Neural cell (in vitro differentiated cells): ENCODE data around the gene C1RL. TPM values are rescaled to one million over a fixed set of nuclear protein-coding genes. Genes with fewer than 3 reads are reported as not detected.
"Not testable (repeated sequence)": the region's sequence is repeated elsewhere in the genome, so short reads cannot be mapped to it uniquely, and the experiment has no call there.

ENCODE experiments used
- H2AFZ ChIP-seq: fragments of 200-600, 300-800 bp; sonication (generic), shearing (Covaris generic); 2 replicates; pipeline ENCODE4 v1.6.0; 2014; ENCODE audit warnings: low read depth, mild to moderate bottlenecking, antibody characterized with exemption, low read length, moderate library complexity
- H3F3A ChIP-seq: fragments of 200-600 bp; shearing (Covaris generic); 2 replicates; pipeline ENCODE4 v1.6.1; 2016; ENCODE audit warnings: mild to moderate bottlenecking, moderate library complexity, mixed read lengths, antibody characterized with exemption, low read length; ENCODE audit not compliant: insufficient read depth, poor library complexity, severe bottlenecking
- H3K27ac ChIP-seq: fragments of 200-600, 300-800 bp; sonication (generic), shearing (Covaris generic); 2 replicates; pipeline ENCODE4 v1.5.1; 2014; ENCODE audit warnings: mild to moderate bottlenecking, low read length, moderate library complexity
- H3K27me3 ChIP-seq: fragments of 300-800, 200-600 bp; sonication (generic), shearing (Covaris generic); 2 replicates; pipeline ENCODE4 v1.6.0; 2014; ENCODE audit warnings: mild to moderate bottlenecking, low read depth, low read length, moderate library complexity; ENCODE audit not compliant: insufficient read depth
- H3K36me3 ChIP-seq: fragments of 300-800, 200-600 bp; sonication (generic), shearing (Covaris generic); 2 replicates; pipeline ENCODE4 v1.5.1; 2014; ENCODE audit warnings: mild to moderate bottlenecking, antibody characterized with exemption, low read length, moderate library complexity; ENCODE audit not compliant: insufficient read depth
- H3K4me2 ChIP-seq: fragments of 300-800, 200-600 bp; sonication (generic), shearing (Covaris generic); 2 replicates; pipeline ENCODE4 v1.6.0; 2014; ENCODE audit warnings: mild to moderate bottlenecking, low read length
- H3K4me3 ChIP-seq: fragments of 300-800, 200-600 bp; sonication (generic), shearing (Covaris generic); 2 replicates; pipeline ENCODE4 v1.5.1; 2014; ENCODE audit warnings: mild to moderate bottlenecking, low read length, moderate library complexity
- H3K79me2 ChIP-seq: fragments of 200-600 bp; shearing (Covaris generic); replicated peaks from 2 replicates; pipeline ENCODE4 v1.6.0; 2014; ENCODE audit warnings: mild to moderate bottlenecking, low read length, moderate library complexity; ENCODE audit not compliant: insufficient read depth
- H3K9ac ChIP-seq: fragments of 300-800, 200-600 bp; sonication (generic), shearing (Covaris generic); 2 replicates; pipeline ENCODE4 v1.6.1; 2016; ENCODE audit warnings: mild to moderate bottlenecking, low read length, mixed read lengths
- H3K9me2 ChIP-seq: fragments of 200-600 bp; shearing (Covaris generic); 2 replicates; pipeline ENCODE4 v1.6.1; 2016; ENCODE audit warnings: mild to moderate bottlenecking, low read length, mixed read lengths; ENCODE audit not compliant: insufficient read depth
- H3K9me3 ChIP-seq: fragments of 200-600, 300-800 bp; sonication (generic), shearing (Covaris generic); 2 replicates; pipeline ENCODE4 v1.6.1; 2016; ENCODE audit warnings: mild to moderate bottlenecking, mixed run types, low read length, moderate library complexity, mixed read lengths
- H4K20me1 ChIP-seq: fragments of 200-600 bp; shearing (Covaris generic); 2 replicates; pipeline ENCODE4 v1.6.1; 2016; ENCODE audit warnings: mild to moderate bottlenecking, mixed run types; ENCODE audit not compliant: insufficient read depth
- EZH2 ChIP-seq: fragments of 200-600, 300-800 bp; shearing (Covaris generic), sonication (generic); IDR thresholded peaks from 2 replicates; pipeline ENCODE4 v1.6.1; 2014; ENCODE audit warnings: antibody characterized with exemption, low read length, borderline replicate concordance, mild to moderate bottlenecking; ENCODE audit not compliant: insufficient read depth, poor library complexity, severe bottlenecking
- MXI1 ChIP-seq: fragments of 450-650 bp; conservative IDR thresholded peaks from 2 replicates; pipeline ENCODE4 v1.6.1; 2014; ENCODE audit warnings: antibody characterized with exemption, mild to moderate bottlenecking; ENCODE audit not compliant: poor library complexity, severe bottlenecking
- RAD21 ChIP-seq: fragments of 450-650 bp; conservative IDR thresholded peaks from 2 replicates; pipeline ENCODE4 v1.6.1; 2014; ENCODE audit warnings: antibody characterized with exemption, mild to moderate bottlenecking, moderate library complexity
- TAF1 ChIP-seq: IDR thresholded peaks from 2 replicates; pipeline ENCODE4 v1.6.1; 2012; ENCODE audit warnings: low read depth
- polyA plus RNA-seq: library from polyadenylated mRNA; depleted of rRNA; stranded (reverse); fragments of >200 nt; gene quantifications from 2 replicates; pipeline ENCODE4 v1.2.3, GENCODE V29; 2014
- TF ChIP-seq, protein P1 (sequence below): fragments of 450-650 bp; IDR thresholded peaks from 2 replicates; pipeline ENCODE4 v1.5.1; 2014; ENCODE audit warnings: antibody characterized with exemption, mild to moderate bottlenecking, moderate library complexity; ENCODE audit not compliant: poor library complexity, severe bottlenecking
- TF ChIP-seq, protein P2 (sequence below): IDR thresholded peaks from 2 replicates; pipeline ENCODE4 v1.6.1; 2012; ENCODE audit warnings: borderline replicate concordance

The C1RL gene
- polyA plus RNA-seq, 1 donor from 2014 or later, result 2.8 TPM

DNA sequence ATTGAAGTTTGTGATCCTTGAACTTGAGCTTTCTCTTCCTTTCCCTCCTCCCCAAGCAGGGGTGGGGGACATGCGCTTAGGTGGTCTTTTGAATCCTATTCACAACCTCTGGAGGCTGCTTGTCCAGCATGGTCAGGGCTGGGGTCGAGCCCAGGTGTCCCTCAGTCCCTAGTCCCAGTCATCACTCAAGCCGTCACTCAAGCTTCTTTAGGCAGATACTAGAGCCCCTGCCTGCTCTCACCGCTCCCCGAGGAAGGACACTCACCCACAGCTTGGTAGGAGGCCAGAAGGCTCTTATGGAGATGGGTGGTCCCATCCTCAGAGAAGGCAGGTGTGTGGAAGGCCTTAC is 532 bp upstream of the C1RL start:
- Histone ChIP-seq H2AFZ (no peak overlapping the region), H3K9me2 (no peaks in the 10 kb centered on the region), H3K27me3 (no peaks in the 10 kb centered on the region), H3K4me3 (no peak overlapping the region), H3K79me2 (no peaks in the 10 kb centered on the region), H3F3A (no peaks in the 10 kb centered on the region), H3K9ac (no peak overlapping the region), H3K4me2 (no peak overlapping the region), H3K9me3 (no peaks in the 10 kb centered on the region), H3K27ac (no peak overlapping the region), H4K20me1 (no peaks in the 10 kb centered on the region), H3K36me3 (no peaks in the 10 kb centered on the region)
- no peak for TF ChIP-seq RAD21
- TF ChIP-seq, protein P1, sequence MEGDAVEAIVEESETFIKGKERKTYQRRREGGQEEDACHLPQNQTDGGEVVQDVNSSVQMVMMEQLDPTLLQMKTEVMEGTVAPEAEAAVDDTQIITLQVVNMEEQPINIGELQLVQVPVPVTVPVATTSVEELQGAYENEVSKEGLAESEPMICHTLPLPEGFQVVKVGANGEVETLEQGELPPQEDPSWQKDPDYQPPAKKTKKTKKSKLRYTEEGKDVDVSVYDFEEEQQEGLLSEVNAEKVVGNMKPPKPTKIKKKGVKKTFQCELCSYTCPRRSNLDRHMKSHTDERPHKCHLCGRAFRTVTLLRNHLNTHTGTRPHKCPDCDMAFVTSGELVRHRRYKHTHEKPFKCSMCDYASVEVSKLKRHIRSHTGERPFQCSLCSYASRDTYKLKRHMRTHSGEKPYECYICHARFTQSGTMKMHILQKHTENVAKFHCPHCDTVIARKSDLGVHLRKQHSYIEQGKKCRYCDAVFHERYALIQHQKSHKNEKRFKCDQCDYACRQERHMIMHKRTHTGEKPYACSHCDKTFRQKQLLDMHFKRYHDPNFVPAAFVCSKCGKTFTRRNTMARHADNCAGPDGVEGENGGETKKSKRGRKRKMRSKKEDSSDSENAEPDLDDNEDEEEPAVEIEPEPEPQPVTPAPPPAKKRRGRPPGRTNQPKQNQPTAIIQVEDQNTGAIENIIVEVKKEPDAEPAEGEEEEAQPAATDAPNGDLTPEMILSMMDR, result peak; percentile 2

DNA sequence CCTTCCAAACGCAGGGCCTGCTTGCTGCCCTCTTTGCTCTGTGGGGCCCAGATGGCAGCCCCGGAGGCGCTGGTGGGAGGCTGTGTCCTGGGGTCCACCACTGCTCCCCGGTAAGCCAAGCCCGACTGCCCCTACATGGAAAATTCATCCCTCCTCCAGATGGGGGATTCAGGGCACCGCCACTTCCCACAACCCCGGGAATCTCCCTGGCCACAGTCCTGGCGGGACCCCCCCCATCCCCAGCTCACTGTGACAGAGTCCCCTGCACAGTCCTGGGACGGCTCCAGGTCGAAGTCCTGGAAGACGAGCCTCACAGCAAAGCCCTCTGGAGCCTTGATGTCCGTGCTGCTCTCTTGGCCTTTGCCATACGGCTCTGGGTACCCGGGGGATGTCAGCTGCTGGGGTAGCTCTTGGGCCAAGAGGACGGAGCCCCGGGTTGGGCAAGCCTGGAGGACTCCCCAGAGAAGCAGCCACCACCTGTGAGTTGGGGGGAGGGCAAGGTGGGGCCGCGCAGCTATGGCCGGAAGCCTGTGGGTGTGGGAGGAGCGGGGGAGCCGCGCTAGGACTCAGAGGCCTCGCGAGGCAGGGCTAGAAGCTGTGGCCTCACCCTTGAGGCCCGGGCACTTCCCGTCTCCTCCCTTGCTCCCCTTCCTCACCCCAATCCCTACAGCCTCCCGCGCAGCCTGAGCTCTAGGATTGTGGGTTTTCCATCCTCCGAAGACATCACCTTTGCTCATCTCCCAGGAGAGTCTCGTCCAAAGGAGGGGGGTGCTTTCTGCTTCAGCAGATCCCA is 815 bp downstream of the C1RL start:
- peak overlapping the region; percentile 36 for H3K9ac ChIP-seq
- peak overlapping the region; percentile 43 for H3K4me3 ChIP-seq
- no peaks in the 10 kb centered on the region for H3K9me2 ChIP-seq
- no peaks in the 10 kb centered on the region for H4K20me1 ChIP-seq
- no peaks in the 10 kb centered on the region for H3K79me2 ChIP-seq
- no peaks in the 10 kb centered on the region for H3K9me3 ChIP-seq
- no peak overlapping the region for H3K4me2 ChIP-seq
- H2AFZ ChIP-seq, result peak overlapping the region; percentile 33
- TF ChIP-seq TAF1, result no peak
- TF ChIP-seq, protein P2, sequence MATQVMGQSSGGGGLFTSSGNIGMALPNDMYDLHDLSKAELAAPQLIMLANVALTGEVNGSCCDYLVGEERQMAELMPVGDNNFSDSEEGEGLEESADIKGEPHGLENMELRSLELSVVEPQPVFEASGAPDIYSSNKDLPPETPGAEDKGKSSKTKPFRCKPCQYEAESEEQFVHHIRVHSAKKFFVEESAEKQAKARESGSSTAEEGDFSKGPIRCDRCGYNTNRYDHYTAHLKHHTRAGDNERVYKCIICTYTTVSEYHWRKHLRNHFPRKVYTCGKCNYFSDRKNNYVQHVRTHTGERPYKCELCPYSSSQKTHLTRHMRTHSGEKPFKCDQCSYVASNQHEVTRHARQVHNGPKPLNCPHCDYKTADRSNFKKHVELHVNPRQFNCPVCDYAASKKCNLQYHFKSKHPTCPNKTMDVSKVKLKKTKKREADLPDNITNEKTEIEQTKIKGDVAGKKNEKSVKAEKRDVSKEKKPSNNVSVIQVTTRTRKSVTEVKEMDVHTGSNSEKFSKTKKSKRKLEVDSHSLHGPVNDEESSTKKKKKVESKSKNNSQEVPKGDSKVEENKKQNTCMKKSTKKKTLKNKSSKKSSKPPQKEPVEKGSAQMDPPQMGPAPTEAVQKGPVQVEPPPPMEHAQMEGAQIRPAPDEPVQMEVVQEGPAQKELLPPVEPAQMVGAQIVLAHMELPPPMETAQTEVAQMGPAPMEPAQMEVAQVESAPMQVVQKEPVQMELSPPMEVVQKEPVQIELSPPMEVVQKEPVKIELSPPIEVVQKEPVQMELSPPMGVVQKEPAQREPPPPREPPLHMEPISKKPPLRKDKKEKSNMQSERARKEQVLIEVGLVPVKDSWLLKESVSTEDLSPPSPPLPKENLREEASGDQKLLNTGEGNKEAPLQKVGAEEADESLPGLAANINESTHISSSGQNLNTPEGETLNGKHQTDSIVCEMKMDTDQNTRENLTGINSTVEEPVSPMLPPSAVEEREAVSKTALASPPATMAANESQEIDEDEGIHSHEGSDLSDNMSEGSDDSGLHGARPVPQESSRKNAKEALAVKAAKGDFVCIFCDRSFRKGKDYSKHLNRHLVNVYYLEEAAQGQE, result no peak
- TF ChIP-seq MXI1, result no peak
- H3K27me3 ChIP-seq, result no peaks in the 10 kb centered on the region
- no peak overlapping the region for H3K27ac ChIP-seq
- H3K36me3 ChIP-seq, result no peaks in the 10 kb centered on the region
- H3F3A ChIP-seq, result no peaks in the 10 kb centered on the region

DNA sequence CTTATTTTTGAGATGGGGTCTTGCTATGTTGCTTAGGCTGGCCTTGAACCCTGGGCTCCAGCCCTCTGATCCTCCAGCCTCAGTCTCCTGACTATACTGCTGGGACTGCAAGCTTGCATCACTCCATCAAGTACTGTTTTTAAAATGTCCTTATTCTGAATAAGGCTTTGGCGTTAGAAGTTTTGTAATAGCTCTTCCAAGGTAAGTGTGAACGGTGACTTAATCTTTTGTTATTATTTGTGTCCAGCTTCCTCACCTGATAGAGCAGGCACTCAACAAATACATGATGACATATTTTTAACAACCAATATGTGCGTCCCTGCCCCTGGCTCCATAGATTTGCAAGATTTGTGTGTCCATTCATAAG is 1.4 kb downstream of the C1RL start:
- Histone ChIP-seq H3F3A (no peaks in the 10 kb centered on the region), H3K27me3 (no peaks in the 10 kb centered on the region), H3K36me3 (no peaks in the 10 kb centered on the region), H3K4me2 (no peak overlapping the region), H3K9me3 (no peaks in the 10 kb centered on the region), H2AFZ (no peak overlapping the region), H3K9ac (no peak overlapping the region), H3K79me2 (no peaks in the 10 kb centered on the region), H3K9me2 (no peaks in the 10 kb centered on the region), H4K20me1 (no peaks in the 10 kb centered on the region), H3K27ac (no peak overlapping the region), H3K4me3 (no peak overlapping the region)
- TF ChIP-seq MXI1 (no peak), TAF1 (no peak), RAD21 (no peak), EZH2 (no peak)
- TF ChIP-seq, protein P1, result no peak

DNA sequence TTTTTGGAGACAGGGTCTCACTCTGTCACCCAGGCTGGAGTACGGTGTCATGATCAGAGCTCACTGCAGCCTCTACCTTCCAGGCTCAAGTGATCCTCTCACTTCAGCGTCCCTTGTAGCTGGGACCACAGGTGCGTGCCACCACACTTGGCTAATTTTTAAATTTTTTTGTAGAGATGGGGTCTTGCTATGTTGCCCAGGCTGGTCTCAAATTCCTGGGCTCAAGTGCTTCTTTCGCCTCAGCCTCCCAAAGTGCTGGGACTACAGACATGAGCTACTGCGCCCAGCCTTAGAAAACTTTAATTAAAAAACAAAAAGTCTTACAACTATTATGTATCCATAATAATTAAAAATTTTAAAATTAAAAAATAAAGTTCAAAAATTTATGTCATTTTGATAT is 1.8 kb downstream of the C1RL start:
- H3K4me2 ChIP-seq, H2AFZ ChIP-seq, H3F3A ChIP-seq, H3K9me3 ChIP-seq, H3K4me3 ChIP-seq, H3K9ac ChIP-seq, H3K9me2 ChIP-seq, H3K27me3 ChIP-seq, H4K20me1 ChIP-seq, H3K79me2 ChIP-seq, H3K27ac ChIP-seq, H3K36me3 ChIP-seq: not testable (repeated sequence)
